Measurements from ENCODE around the gene RHOT1. TPM values are rescaled to one million over a fixed set of nuclear protein-coding genes. Genes with fewer than 3 reads are reported as not detected.
"Not testable (repeated sequence)": the region's sequence is repeated elsewhere in the genome, so short reads cannot be mapped to it uniquely, and the experiment has no call there.

The RHOT1 gene
- polyA plus RNA-seq, 1 donor from 2014 or later = 17.0 TPM

DNA sequence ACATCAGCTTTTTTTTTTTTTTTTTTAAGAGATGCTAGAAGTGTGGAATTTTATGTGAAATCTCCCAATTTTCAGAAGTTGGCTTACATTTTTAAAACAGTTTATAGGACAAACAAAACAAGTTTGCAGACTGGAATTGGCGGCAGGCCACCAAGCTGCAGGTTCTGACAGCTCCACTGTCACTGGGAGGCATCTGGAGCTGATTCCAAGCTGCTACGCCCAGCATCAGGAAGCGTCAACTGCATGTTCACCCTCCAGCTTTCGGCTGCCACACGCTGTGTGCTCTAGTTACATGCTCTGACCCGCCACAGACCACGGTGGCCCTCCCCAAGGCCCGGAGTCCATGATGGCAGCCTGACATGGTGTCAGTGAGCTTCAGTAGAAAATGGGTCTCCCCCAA lies 26.8 kb upstream of the RHOT1 start:
- not testable (repeated sequence) for H3K27ac Mint-ChIP-seq, H3K4me1 Mint-ChIP-seq, H3K27me3 Mint-ChIP-seq, H3K4me3 Mint-ChIP-seq, H3K36me3 Mint-ChIP-seq, H3K9me3 Mint-ChIP-seq

DNA sequence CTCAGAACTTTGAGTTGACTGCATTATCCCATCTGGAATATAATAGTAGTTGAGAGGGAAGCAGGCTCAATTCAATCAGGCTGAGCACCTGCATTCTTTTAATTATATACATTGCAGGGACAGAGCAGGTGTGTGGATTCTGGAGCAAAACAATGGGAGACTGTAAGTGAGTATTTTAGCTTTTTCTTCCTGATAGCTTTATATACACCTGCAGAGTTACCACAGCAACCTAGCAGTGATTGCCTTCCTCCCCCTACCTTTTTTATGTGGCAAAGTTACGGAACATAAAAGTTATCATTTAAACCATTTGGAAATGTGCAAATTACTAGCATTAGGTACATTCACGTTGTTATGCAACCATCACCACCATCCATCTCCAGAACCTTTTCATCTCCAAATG lies 25.4 kb upstream of the RHOT1 start:
- H3K27ac Mint-ChIP-seq = no peak overlapping the region
- H3K36me3 Mint-ChIP-seq = no peaks in the 10 kb centered on the region

DNA sequence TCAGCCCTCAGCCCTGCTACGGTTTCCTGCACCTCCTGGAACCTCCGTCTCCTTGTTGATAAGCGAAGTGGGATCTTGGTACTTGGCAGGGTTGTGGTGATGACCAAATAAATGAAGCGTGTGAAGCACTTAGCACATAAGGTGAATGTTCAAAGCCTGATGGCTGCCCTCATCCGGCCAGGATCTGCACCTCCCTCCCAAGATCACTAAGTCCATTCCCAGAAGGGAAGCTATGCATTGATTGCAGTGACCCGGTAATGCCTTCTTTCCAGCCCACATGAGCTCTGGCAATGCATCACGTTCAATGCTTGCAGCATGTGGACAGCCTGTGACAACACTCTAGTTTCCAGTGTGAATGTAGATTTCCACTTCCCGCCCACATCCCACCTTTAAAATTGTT lies 24.9 kb upstream of the RHOT1 start:
- Mint-ChIP-seq H3K27ac (no peak overlapping the region), H3K36me3 (no peaks in the 10 kb centered on the region), H3K9me3 (no peaks in the 10 kb centered on the region), H3K4me1 (no peaks in the 10 kb centered on the region), H3K27me3 (peaks cover 9% of the 10 kb centered on the region), H3K4me3 (no peak overlapping the region)

More for the DNA sequence above, 25.4 kb upstream of the RHOT1 start:
- no peak overlapping the region for H3K4me3 Mint-ChIP-seq
- H3K9me3 Mint-ChIP-seq = no peaks in the 10 kb centered on the region
- H3K4me1 Mint-ChIP-seq = no peaks in the 10 kb centered on the region
- H3K27me3 Mint-ChIP-seq = peaks cover 9% of the 10 kb centered on the region

DNA sequence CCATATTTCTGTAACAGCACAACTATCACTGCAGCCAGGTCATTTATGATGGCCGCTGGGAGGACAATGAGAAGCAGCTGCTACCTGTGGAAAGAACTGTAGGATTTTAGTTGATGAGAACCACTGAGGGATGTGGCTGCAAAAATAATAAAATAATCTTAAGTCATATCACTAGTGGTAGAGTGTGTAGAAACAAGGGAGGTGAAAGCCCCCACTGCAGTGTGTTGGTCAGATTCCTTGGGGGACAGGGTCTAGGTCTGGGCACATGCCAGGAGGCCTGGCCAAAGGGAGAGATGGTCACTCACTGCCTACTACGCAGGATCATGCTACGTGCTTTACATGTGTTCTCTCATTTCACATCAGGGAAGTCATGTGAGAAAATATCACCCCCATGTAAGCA lies 24.2 kb upstream of the RHOT1 start:
- H3K36me3 Mint-ChIP-seq, H3K4me3 Mint-ChIP-seq, H3K9me3 Mint-ChIP-seq, H3K27me3 Mint-ChIP-seq, H3K4me1 Mint-ChIP-seq, H3K27ac Mint-ChIP-seq: not testable (repeated sequence)

GRCh38 chr17:32118835-32119234 lies 23.5 kb upstream of the RHOT1 start:
- no peaks in the 10 kb centered on the region for H3K36me3 Mint-ChIP-seq
- no peaks in the 10 kb centered on the region for H3K9me3 Mint-ChIP-seq
- H3K27ac Mint-ChIP-seq = no peak overlapping the region
- H3K4me3 Mint-ChIP-seq = no peak overlapping the region
- H3K4me1 Mint-ChIP-seq = no peaks in the 10 kb centered on the region
- peaks cover 9% of the 10 kb centered on the region for H3K27me3 Mint-ChIP-seq

DNA sequence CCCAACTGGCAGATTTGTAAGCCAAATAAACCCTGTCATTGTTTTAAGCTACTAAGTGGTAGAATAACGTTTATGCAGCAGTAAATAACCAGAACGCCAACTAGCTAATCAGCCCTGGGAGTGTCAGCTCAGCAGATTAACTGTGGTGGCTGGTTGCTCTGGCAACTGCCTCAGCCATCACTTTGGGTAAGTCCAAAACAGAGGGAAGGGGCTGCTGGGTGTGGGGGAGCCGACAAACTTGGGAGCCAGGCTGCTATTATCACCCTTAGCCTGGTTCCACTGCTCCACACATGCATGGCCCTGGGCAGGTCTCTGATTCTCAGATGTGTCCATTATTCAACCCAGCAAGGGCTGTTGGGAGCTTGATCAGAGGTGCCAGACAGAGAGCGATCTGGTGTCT lies 22.2 kb upstream of the RHOT1 start:
- Mint-ChIP-seq H3K27ac (peak overlapping the region in 1 of 3 donors; percentile 34), H3K4me1 (no peaks in the 10 kb centered on the region), H3K27me3 (peaks cover 9% of the 10 kb centered on the region), H3K4me3 (no peak overlapping the region), H3K36me3 (no peaks in the 10 kb centered on the region), H3K9me3 (no peaks in the 10 kb centered on the region)

- Mint-ChIP-seq H3K27me3 (peaks cover 9% of the 10 kb centered on the region), H3K36me3 (no peaks in the 10 kb centered on the region), H3K9me3 (no peaks in the 10 kb centered on the region), H3K4me3 (no peak overlapping the region), H3K27ac (no peak overlapping the region), H3K4me1 (no peaks in the 10 kb centered on the region)
Observed at GRCh38 chr17:32120716-32121115, 21.6 kb upstream of the RHOT1 start.

- Mint-ChIP-seq H3K4me3 (no peak overlapping the region), H3K9me3 (no peaks in the 10 kb centered on the region), H3K4me1 (peaks cover 8 to 17% (median 10%) of the 10 kb centered on the region in 3 donors), H3K27ac (peak overlapping the region in 1 of 3 donors; percentile 34), H3K36me3 (no peaks in the 10 kb centered on the region), H3K27me3 (peaks cover 2% of the 10 kb centered on the region)
Observed at GRCh38 chr17:32123782-32124181, 18.5 kb upstream of the RHOT1 start.

DNA sequence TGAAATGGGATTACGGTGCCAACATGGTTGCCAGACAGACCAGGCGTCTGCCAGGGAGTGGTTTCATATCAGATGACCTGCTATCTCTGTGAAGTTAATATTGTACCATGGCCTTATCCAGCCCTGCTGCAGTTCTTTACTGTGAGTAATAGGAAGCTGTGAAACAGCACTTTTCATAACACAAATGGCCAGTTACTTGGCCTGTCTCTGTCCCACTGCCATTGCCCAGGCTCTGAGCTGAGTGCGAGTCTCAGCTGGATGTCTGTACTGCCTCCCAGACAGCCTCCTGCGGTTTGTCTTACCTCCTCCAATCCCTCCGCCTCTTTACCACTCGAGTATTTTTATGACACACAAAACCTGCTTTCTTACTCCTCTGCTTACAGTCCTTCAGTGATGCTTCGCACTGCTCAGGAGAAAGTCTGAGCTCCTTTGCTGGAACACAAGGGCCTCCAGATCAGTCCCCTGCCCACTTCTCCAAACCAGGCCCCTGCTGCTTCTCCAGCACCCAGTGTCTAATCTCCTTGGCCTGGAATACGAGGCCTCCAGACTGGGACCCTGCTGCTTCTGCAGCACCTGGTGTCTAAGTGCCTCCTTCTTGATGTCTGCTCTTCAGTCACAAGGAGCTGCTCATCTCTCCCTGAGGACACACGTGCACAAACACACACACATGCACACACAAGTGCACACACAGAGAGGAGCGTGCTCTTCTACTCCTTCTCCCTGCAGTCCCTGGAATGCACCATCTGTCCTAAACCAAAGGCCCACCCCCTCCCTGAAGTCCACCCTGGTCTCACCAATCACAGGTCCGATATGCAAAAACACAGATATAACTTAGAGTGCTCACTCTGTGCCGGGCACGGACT lies 17.1 kb upstream of the RHOT1 start:
- Mint-ChIP-seq H3K4me3 (peak overlapping the region in 1 of 4 donors; percentile 53), H3K36me3 (no peaks in the 10 kb centered on the region), H3K9me3 (no peaks in the 10 kb centered on the region), H3K4me1 (peaks cover 8 to 20% (median 13%) of the 10 kb centered on the region in 3 donors), H3K27ac (peak overlapping the region in 1 of 3 donors; percentile 63), H3K27me3 (peaks cover under 1% of the 10 kb centered on the region)

GRCh38 chr17:32125848-32126153 lies 16.5 kb upstream of the RHOT1 start:
- Mint-ChIP-seq H3K4me1 (peaks cover 8 to 20% (median 13%) of the 10 kb centered on the region in 3 donors), H3K4me3 (peak overlapping the region in 1 of 4 donors; percentile 53), H3K27ac (no peak overlapping the region), H3K36me3 (no peaks in the 10 kb centered on the region), H3K27me3 (no peaks in the 10 kb centered on the region), H3K9me3 (peaks cover 0 to 3% (median 0%) of the 10 kb centered on the region in 3 donors)

DNA sequence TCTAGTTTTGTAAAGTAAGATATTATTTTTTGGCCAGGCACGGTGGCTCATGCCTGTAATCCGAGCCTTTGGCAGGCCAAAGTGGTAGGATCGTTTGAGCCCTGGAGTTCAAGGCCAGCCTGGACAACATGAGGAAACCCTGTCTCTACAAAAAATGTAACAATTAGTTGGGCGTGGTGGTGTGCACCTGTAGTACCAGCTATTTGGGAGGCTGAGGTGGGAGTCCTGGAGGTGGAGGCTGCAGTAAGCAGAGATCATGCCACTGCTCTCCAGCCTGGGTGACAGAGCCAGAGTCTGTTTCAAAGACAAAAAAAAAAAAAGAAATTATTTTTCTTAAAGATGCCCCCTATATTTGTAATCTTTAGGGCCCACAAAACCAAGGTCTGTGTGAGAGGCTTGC lies 16.0 kb upstream of the RHOT1 start:
- H3K36me3 Mint-ChIP-seq = no peaks in the 10 kb centered on the region
- H3K4me1 Mint-ChIP-seq = peaks cover 8 to 20% (median 13%) of the 10 kb centered on the region in 3 donors
- peak overlapping the region in 1 of 4 donors; percentile 94 for H3K4me3 Mint-ChIP-seq
- H3K9me3 Mint-ChIP-seq = peaks cover 0 to 3% (median 0%) of the 10 kb centered on the region in 3 donors
- H3K27ac Mint-ChIP-seq = peak overlapping the region in 1 of 3 donors; percentile 96
- H3K27me3 Mint-ChIP-seq = no peaks in the 10 kb centered on the region

DNA sequence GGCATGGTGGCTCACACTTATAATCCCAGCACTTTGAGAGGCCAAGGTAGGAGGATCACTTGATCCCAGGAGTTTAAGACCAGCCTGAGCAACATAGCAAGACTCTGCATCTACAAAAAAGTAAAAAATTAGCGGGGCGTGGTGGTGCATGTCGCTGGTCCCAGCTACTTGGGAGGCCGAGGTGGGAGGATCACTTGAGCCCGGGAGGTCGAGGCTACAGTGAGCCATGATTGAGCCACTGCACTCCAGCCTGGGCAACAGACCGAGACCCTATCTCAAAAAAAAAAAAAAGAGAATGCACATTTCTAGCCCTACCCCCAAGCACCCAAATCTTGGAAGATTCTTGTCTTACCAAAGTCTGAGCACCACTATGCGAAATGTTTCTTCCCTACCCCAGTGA lies 15.6 kb upstream of the RHOT1 start:
- peak overlapping the region; percentile 94 to 97 (median 96) for H3K4me3 Mint-ChIP-seq
- no peaks in the 10 kb centered on the region for H3K36me3 Mint-ChIP-seq
- H3K4me1 Mint-ChIP-seq = peaks cover 8 to 20% (median 13%) of the 10 kb centered on the region in 3 donors
- H3K27me3 Mint-ChIP-seq = no peaks in the 10 kb centered on the region
- peaks cover 0 to 3% (median 0%) of the 10 kb centered on the region in 3 donors for H3K9me3 Mint-ChIP-seq
- H3K27ac Mint-ChIP-seq = peak overlapping the region; percentile 76 to 96 (median 91)

DNA sequence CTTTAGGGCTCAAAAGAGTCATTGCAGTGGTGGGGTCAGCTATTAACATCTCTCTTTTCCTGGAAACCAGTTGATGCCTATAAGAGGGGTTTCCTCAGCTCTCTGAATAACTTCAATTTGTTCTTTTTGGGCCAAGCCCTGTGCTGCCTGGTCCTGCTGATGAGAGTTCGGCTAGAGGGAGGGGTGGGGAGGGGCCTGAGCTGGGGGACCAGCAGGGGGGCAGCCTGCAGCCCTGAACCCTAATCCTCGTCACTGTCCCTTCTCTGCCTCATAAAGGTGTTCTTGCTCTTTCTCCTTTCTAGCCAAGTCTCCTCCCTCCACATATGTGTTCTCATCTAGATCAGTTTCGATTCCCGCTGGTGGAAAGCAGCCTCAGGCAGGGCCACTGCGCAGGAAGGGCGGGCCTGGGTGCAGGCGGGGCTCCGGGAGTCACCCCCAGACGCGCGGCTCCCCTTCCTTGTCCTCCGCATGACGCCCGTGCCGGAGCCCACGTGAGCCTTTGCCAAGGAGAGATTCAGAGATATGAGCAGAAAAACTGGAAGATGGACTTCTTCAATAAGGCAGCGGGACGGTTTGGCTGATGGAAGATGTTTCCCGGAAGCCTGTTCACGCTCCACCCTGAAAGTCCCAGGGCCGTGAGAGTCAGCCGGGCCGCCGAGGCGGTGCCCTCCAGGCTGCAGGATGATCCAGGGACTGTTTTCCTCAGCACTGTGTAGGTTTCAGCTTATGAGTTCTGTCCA lies 15.0 kb upstream of the RHOT1 start:
- peak overlapping the region; percentile 94 to 97 (median 96) for H3K4me3 Mint-ChIP-seq
- peak overlapping the region; percentile 76 to 96 (median 91) for H3K27ac Mint-ChIP-seq
- peaks cover 8 to 20% (median 13%) of the 10 kb centered on the region in 3 donors for H3K4me1 Mint-ChIP-seq
- H3K27me3 Mint-ChIP-seq = no peaks in the 10 kb centered on the region
- H3K9me3 Mint-ChIP-seq = peaks cover 0 to 3% (median 0%) of the 10 kb centered on the region in 3 donors
- no peaks in the 10 kb centered on the region for H3K36me3 Mint-ChIP-seq

DNA sequence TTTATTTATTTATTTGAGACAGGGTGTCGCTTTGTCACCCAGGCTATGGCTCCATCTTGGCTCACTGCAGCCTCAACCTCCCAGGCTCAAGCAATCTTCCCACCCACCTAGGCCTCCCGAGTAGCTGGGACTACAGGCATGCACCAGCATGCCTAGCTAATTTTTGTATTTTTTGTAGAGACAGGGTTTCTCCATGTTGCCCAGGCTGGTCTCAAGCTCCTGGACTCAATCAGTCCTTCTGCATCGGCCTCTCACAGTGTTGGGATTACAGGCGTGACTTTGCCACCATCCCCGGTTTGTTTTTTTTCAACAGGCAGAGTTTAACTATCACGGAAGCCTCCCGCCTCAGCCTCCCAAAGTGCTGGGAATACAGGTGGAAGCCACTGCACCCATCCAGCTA lies 13.8 kb upstream of the RHOT1 start:
- not testable (repeated sequence) for H3K27me3 Mint-ChIP-seq, H3K36me3 Mint-ChIP-seq, H3K9me3 Mint-ChIP-seq
- Mint-ChIP-seq H3K27ac (peak overlapping the region in 2 of 3 donors; percentile 56 to 78), H3K4me3 (peak overlapping the region; percentile 83 to 96 (median 90)), H3K4me1 (peaks cover 8 to 20% (median 13%) of the 10 kb centered on the region in 3 donors)

DNA sequence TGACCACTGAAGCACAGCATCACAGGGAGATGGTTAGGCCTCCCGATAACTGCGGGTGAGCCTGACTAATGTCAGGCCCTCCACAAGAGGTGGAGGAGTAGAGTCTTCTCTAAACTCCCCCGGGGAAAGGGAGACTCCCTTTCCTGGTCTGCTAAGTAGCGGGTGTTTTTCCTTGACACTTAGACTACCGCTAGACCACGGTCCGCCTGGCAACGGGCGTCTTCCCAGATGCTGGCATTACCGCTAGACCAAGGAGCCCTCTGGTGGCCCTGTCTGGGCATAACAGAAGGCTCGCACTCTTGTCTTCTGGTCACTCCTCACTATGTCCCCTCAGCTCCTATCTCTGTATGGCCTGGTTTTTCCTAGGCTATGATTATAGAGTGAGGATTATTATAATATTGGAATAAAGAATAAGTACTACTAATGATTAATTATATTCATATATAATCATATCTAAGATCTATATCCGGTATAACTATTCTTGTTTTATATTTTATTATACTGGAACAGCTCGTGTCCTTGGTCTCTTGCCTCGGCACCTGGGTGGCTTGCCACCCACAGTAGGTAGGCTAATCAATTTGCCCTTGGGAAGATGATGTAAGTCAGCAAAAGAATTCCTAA lies 6.7 kb upstream of the RHOT1 start:
- H3K4me1 Mint-ChIP-seq, H3K9me3 Mint-ChIP-seq, H3K36me3 Mint-ChIP-seq, H3K4me3 Mint-ChIP-seq, H3K27ac Mint-ChIP-seq, H3K27me3 Mint-ChIP-seq: not testable (repeated sequence)

Data from IgD-negative memory B cell (primary cell).